GM21381 (cell line): Measurements from ENCODE around the gene ETV3L.
"Not testable (repeated sequence)": the region's sequence is repeated elsewhere in the genome, so short reads cannot be mapped to it uniquely, and the experiment has no call there.

Source experiments
- ATAC-seq: cut with Tn5 transposase; IDR thresholded peaks from one replicate; pipeline ENCODE4 v1.9.1; 2021; ENCODE audit warnings: mild to moderate bottlenecking, moderate library complexity; ENCODE audit not compliant: unreplicated experiment

Gene ETV3L

GRCh38 chr1:157105988-157106812, 6.6 kb upstream of the ETV3L start:
- peak; percentile 86 for ATAC-seq

GRCh38 chr1:157105298-157105987, 5.8 kb upstream of the ETV3L start:
- no peak for ATAC-seq

- ATAC-seq, result no peak
Measured at GRCh38 chr1:157104598-157105293, 5.1 kb upstream of the ETV3L start.

GRCh38 chr1:157103268-157103667, 3.7 kb upstream of the ETV3L start:
- no peak for ATAC-seq

GRCh38 chr1:157101149-157101548, 1.5 kb upstream of the ETV3L start:
- ATAC-seq, result no peak

- ATAC-seq, result not testable (repeated sequence)
Measured at GRCh38 chr1:157098987-157099632, 498 bp downstream of the ETV3L start.

GRCh38 chr1:157098519-157098918, 1.1 kb downstream of the ETV3L start:
- no peak for ATAC-seq

GRCh38 chr1:157097692-157098091, 1.9 kb downstream of the ETV3L start:
- no peak for ATAC-seq

- no peak for ATAC-seq
Measured at GRCh38 chr1:157096881-157097280, 2.7 kb downstream of the ETV3L start.

GRCh38 chr1:157095551-157095950, 4.1 kb downstream of the ETV3L start:
- ATAC-seq, result no peak

- ATAC-seq, result no peak
Measured at GRCh38 chr1:157095091-157095490, 4.5 kb downstream of the ETV3L start.

GRCh38 chr1:157092831-157093230, 6.8 kb downstream of the ETV3L start:
- ATAC-seq, result no peak

- no peak for ATAC-seq
Measured at GRCh38 chr1:157091668-157092273, 7.8 kb downstream of the ETV3L start.

GRCh38 chr1:157091186-157091585, 8.4 kb downstream of the ETV3L start:
- no peak for ATAC-seq

- ATAC-seq, result no peak
Measured at GRCh38 chr1:157090771-157091170, 8.8 kb downstream of the ETV3L start.

- no peak for ATAC-seq
Measured at GRCh38 chr1:157090196-157090647, 9.4 kb downstream of the ETV3L start.

- ATAC-seq, result no peak
Measured at GRCh38 chr1:157089789-157090188, 9.8 kb downstream of the ETV3L start.

- ATAC-seq, result no peak
Measured at GRCh38 chr1:157088607-157089006, 11.0 kb downstream of the ETV3L start.

GRCh38 chr1:157087030-157087429, 12.6 kb downstream of the ETV3L start:
- no peak for ATAC-seq

- ATAC-seq, result no peak
Measured at GRCh38 chr1:157086299-157086698, 13.3 kb downstream of the ETV3L start.

GRCh38 chr1:157085421-157085820, 14.2 kb downstream of the ETV3L start:
- ATAC-seq, result no peak
